Omental fat pad (tissue), 4 donors: ENCODE results near the gene RPGR. TPM values are rescaled to one million over a fixed set of nuclear protein-coding genes. Genes with fewer than 3 reads are reported as not detected.
A peak's percentile ranks its signal among the peaks of the same experiment; 100 is the strongest.

Experiments used
- ATAC-seq: fragments of 150-250 bp; one replicate; pipeline ENCODE4 v1.9.1; 2016; ENCODE audit warnings: mild to moderate bottlenecking, moderate library complexity; ENCODE audit not compliant: low FRiP score
- DNase-seq: peaks from one replicate; pipeline ENCODE4 v3.0.0-alpha.2; 2019; ENCODE audit warnings: low spot score
- total RNA-seq, 4 donors: library from RNA; depleted of rRNA; stranded (reverse); fragments of >200 nt; gene quantifications; one replicate each; pipeline ENCODE4 v1.1.0, GENCODE V29; 2016
- TF ChIP-seq, protein P1 (sequence below), 3 donors: fragments of 450-650 bp; IDR thresholded peaks; one replicate each; pipeline ENCODE4 v1.5.1; 2016 to 2017; ENCODE audit warnings: antibody characterized with exemption in 3 of 3, mild to moderate bottlenecking in 3 of 3, moderate library complexity in 2 of 3

Gene RPGR
- total RNA-seq, 4 donors from 2014 or later = 19.9 to 67.3 (median 41.3) TPM

DNA sequence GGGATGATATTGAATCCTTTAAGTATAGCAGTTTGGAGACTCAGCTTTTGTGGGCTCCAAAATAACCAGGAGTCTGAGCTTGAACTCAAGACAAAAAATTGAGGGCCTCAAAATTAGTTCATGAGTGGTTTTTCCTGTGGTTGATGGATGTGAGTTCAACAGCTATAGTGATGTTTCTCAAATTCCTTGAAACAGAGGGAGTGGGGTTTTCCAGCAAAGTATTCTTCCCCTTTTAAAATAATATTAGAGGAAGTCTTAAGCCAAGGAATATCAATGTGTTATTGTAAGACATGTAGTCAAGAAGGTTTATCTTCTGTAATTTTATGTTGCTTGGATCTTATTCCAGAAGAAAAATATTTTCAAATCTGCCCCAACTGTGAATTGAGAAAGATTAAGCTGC, 35.7 kb upstream of the RPGR start:
- peak; percentile 28 for ATAC-seq
- no peak for DNase-seq
- TF ChIP-seq, protein P1, sequence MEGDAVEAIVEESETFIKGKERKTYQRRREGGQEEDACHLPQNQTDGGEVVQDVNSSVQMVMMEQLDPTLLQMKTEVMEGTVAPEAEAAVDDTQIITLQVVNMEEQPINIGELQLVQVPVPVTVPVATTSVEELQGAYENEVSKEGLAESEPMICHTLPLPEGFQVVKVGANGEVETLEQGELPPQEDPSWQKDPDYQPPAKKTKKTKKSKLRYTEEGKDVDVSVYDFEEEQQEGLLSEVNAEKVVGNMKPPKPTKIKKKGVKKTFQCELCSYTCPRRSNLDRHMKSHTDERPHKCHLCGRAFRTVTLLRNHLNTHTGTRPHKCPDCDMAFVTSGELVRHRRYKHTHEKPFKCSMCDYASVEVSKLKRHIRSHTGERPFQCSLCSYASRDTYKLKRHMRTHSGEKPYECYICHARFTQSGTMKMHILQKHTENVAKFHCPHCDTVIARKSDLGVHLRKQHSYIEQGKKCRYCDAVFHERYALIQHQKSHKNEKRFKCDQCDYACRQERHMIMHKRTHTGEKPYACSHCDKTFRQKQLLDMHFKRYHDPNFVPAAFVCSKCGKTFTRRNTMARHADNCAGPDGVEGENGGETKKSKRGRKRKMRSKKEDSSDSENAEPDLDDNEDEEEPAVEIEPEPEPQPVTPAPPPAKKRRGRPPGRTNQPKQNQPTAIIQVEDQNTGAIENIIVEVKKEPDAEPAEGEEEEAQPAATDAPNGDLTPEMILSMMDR (IDR thresholded peaks at IDR 0.05) = no peak

- TF ChIP-seq, protein P1 (IDR thresholded peaks at IDR 0.05) = no peak
- DNase-seq (no peak), ATAC-seq (no peak)
These were observed 30.7 kb upstream of the RPGR start for GRCh38 chrX:38357747-38358673.

- ATAC-seq = no peak
- no peak for DNase-seq
- TF ChIP-seq, protein P1 (IDR thresholded peaks at IDR 0.05) = no peak
These were observed 29.1 kb upstream of the RPGR start for GRCh38 chrX:38356401-38356800.

GRCh38 chrX:38352362-38352761, 25.1 kb upstream of the RPGR start, which contains the start of gene OTC:
Gene OTC (plus strand): TSS chrX:38352604. CDS start chrX:38352697, 93 bp downstream.
- DNase-seq (no peak), ATAC-seq (no peak)
- TF ChIP-seq, protein P1 (IDR thresholded peaks at IDR 0.05) = no peak

- no peak for ATAC-seq
- no peak for DNase-seq
- TF ChIP-seq, protein P1 (IDR thresholded peaks at IDR 0.05) = no peak
These were observed 24.0 kb upstream of the RPGR start for GRCh38 chrX:38351346-38351745.

- TF ChIP-seq, protein P1 (IDR thresholded peaks at IDR 0.05) = no peak
- no peak for DNase-seq
- no peak for ATAC-seq
These were observed 19.8 kb upstream of the RPGR start for GRCh38 chrX:38347136-38347535.

DNA sequence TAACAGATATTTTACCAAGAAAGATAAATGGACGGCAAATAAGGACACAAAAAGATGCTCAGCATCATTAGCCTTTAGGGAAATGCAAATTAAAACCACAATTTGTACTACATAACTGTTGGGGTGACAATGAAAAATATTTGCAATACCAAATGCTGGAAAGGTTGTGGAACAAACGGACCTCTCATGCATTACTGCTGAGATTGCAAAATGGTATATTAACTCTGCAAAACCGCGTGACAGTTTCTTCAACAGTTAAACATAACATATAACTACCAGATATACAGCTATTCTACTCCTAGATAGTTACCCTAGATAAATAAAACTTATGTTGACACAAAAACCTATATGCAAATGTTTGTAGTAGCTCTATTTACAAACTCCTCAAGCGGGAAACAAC, 18.8 kb upstream of the RPGR start:
- no peak for DNase-seq
- ATAC-seq = no peak
- TF ChIP-seq, protein P1 (IDR thresholded peaks at IDR 0.05) = no peak
